ENCODE measurements around the gene B3GALT5.

B3GALT5 gene

DNA sequence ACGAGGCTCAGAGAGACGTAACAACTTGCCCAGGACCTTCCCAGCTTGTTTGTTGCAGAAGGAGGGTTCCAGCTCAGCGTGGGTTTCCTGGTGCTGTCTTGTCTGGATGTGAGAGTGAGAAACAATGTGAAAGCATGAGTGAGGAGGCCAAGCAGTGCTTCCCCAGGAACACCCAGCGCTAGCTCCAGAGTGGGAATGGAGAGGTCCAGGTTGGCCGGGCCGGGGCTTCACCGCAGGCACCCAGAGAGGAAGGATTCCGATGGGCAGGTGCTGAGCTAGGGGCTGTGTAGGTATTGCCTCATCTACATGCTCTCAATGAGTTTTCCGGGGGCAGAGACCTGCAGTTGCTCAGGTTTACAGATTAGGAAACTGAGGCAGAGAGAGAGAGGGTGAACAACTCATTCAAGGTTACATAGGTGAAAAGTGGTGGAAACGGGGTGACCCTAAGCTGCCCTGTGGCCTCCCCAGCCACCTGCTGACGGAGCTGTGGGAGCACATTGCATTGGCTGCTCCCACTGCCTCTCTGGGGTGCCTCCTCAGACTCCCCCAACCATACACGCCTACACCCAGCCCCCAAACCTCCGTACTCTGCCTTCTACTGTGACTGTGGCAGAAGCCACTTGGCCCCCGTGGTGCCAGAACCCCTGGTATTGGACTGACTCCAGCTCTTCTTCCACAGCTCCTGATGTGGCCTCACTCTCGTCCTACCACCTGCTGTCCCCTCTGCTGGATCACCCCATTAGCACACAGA lies 51.2 kb downstream of the B3GALT5 start:
- no peak overlapping the region for H3K4me3 ChIP-seq (ENCODE audit: low read length)
- DNase-seq (ENCODE audit: low read depth), result no peak
- TF ChIP-seq, protein P1, sequence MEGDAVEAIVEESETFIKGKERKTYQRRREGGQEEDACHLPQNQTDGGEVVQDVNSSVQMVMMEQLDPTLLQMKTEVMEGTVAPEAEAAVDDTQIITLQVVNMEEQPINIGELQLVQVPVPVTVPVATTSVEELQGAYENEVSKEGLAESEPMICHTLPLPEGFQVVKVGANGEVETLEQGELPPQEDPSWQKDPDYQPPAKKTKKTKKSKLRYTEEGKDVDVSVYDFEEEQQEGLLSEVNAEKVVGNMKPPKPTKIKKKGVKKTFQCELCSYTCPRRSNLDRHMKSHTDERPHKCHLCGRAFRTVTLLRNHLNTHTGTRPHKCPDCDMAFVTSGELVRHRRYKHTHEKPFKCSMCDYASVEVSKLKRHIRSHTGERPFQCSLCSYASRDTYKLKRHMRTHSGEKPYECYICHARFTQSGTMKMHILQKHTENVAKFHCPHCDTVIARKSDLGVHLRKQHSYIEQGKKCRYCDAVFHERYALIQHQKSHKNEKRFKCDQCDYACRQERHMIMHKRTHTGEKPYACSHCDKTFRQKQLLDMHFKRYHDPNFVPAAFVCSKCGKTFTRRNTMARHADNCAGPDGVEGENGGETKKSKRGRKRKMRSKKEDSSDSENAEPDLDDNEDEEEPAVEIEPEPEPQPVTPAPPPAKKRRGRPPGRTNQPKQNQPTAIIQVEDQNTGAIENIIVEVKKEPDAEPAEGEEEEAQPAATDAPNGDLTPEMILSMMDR (conservative IDR thresholded peaks at IDR 0.05; ENCODE audit: low read depth, low read length), result no peak

DNA sequence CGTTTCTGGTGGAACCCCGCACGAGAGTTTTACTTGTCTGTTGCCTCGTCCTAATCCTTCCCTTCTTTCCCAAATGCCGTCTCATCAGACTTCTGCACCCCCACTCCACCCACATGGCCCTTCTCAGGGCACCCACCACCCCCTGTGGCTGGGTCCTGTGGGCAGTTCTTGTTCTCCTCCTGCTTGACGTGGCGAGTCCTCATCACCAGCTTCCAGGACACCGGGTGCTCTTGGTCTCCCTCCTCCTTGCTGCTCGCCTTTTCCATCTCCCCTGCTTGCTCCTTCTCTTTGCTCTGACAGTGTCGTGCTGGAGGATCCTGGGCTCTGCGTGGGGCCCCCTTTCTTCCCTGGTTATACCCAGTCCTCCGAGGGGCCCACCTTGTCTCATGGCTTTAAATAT lies 51.8 kb downstream of the B3GALT5 start:
- TF ChIP-seq, protein P1 (conservative IDR thresholded peaks at IDR 0.05; ENCODE audit: low read depth, low read length), result no peak
- no peak overlapping the region for H3K4me3 ChIP-seq (ENCODE audit: low read length)
- DNase-seq (ENCODE audit: low read depth), result no peak

DNA sequence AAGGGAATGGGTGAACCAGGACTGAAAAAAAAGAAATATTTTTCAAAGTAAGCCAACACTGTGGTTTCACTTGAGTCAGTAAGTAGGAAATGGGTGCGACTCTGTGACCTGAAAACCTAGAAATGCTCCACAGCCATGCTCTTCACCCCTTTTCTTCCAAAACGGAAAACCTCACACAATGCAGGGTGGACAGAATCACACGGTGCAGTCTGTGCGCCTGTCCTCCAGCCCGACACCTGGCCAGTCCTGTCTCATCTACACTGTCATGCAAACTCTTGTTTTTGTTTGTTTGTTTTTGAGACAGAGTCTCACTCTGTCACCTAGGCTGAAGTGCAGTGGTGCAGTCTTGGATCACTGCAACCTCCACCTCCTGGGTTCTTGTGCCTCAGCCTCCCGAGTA lies 53.3 kb downstream of the B3GALT5 start:
- H3K4me3 ChIP-seq (ENCODE audit: low read length), result no peak overlapping the region
- DNase-seq (ENCODE audit: low read depth), result no peak
- TF ChIP-seq, protein P1 (conservative IDR thresholded peaks at IDR 0.05; ENCODE audit: low read depth, low read length), result no peak

DNA sequence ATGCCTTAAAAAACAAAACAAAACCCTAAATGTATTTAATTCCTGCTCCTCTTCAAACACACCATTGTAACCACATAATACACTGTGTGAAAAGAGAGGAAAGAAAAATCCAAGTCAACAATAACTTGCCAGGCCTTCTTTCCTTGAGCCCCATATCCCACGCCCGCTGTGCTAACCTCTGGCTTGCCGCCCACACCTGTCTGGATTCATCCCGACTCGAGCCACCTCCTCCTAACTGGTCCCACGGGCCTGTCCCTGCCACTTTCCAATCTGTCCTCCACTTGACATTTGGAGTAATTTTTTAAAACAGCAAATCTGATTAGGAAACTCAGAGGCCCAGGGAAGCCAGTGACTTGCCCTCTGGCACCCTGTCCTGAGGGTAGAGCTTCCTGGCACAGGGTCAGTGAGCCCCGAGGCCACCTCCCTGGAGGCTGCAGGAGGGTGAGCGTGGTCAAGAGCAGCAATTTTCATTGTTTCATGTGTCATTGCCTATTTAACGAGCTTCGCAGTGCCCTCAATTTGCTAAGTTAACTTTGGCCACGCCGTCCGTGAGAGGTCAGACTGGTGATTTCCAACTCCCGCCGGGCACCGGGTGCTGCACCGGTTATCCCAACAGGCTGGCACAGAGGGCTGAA lies 54.1 kb downstream of the B3GALT5 start:
- no peak overlapping the region for H3K4me3 ChIP-seq (ENCODE audit: low read length)
- DNase-seq (ENCODE audit: low read depth), result no peak
- TF ChIP-seq, protein P1 (conservative IDR thresholded peaks at IDR 0.05; ENCODE audit: low read depth, low read length), result no peak

DNA sequence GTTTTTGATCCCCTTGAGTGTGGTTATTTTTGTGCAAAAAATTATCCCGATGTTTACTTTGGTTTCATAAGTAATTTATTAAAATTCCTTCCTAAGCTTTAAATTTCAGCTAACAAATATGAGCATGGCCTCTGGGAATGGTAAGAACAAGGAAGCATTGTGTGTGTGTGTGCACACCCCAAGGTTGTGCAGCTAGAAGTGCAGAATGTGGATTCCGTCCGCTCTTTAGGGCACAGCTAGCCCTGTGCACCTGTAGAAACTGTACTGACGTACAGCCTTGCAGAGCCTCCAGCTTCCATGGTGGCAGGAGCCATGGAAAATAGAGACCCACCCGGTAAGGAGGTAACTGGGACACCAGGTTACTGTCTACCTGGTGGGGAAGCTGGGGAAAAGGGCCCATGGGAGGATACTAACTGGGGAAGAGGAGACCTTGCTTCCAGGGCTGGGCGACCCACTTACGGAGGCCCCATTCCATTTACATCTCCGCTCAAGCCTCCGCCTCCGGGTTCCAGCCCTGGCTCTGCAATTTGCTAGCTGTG lies 54.7 kb downstream of the B3GALT5 start:
- H3K4me3 ChIP-seq (ENCODE audit: low read length), result no peak overlapping the region
- TF ChIP-seq, protein P1 (conservative IDR thresholded peaks at IDR 0.05; ENCODE audit: low read depth, low read length), result no peak
- DNase-seq (ENCODE audit: low read depth), result no peak

DNA sequence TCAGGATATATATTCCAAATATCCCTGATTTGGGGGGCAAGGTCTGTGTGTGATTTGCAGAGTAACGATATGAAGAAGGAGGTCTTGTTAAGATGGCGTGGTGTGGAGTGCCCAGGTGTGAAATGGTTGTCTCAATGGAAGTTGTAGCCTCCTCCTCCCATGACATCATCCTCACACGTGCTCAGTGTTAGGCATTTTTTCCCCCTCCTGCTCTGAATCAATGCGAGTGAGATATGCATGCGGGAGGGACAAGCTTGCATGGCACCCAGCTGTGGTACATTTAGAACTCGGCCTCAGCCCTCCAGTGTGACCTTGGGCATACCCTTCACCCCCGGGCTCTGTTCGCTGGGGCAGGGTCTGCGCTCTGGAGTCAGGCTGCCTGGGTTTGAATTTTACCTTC lies 55.6 kb downstream of the B3GALT5 start:
- TF ChIP-seq, protein P1 (conservative IDR thresholded peaks at IDR 0.05; ENCODE audit: low read depth, low read length), result no peak
- no peak for DNase-seq (ENCODE audit: low read depth)
- H3K4me3 ChIP-seq (ENCODE audit: low read length), result no peak overlapping the region

DNA sequence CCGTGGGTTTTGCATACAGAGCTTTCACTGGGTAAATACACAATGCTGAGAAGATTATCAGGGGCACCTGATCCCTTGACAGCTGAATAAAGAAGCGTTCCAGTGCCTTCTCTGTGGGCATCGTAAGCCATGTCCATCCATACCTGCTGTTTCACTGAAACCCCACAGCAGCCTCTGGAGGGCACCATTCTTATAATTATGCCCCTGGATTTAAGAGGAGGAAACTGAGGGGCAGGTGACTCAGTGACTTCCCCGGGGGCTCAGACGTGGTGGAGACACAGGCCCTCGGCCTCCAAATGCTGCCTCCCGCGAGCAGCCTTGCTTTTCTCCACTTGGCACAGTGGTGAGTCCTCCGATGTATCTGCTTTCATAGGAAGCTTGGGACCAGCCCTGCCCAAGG lies 56.7 kb downstream of the B3GALT5 start:
- DNase-seq (ENCODE audit: low read depth), result no peak
- no peak overlapping the region for H3K4me3 ChIP-seq (ENCODE audit: low read length)
- TF ChIP-seq, protein P1 (conservative IDR thresholded peaks at IDR 0.05; ENCODE audit: low read depth, low read length), result no peak
